ENCODE data around the gene GALNT17. TPM values are rescaled to one million over a fixed set of nuclear protein-coding genes. Genes with fewer than 3 reads are reported as not detected.

The GALNT17 gene
- total and polyA plus RNA-seq, 11 donors, result 16.9 to 116 (median 73.1) TPM

- Histone ChIP-seq H3K27ac (no peak overlapping the region), H3K4me1 (peaks cover 0 to 4% (median 0%) of the 10 kb centered on the region in 12 donors), H3K9me3 (no peaks in the 10 kb centered on the region), H3K4me3 (no peak overlapping the region), H3K36me3 (no peaks in the 10 kb centered on the region), H3K27me3 (no peaks in the 10 kb centered on the region)
- DNase-seq (no peak), ATAC-seq (no peak)
- no peak for TF ChIP-seq POLR2A (IDR thresholded peaks at IDR 0.05)
- TF ChIP-seq, protein P1, sequence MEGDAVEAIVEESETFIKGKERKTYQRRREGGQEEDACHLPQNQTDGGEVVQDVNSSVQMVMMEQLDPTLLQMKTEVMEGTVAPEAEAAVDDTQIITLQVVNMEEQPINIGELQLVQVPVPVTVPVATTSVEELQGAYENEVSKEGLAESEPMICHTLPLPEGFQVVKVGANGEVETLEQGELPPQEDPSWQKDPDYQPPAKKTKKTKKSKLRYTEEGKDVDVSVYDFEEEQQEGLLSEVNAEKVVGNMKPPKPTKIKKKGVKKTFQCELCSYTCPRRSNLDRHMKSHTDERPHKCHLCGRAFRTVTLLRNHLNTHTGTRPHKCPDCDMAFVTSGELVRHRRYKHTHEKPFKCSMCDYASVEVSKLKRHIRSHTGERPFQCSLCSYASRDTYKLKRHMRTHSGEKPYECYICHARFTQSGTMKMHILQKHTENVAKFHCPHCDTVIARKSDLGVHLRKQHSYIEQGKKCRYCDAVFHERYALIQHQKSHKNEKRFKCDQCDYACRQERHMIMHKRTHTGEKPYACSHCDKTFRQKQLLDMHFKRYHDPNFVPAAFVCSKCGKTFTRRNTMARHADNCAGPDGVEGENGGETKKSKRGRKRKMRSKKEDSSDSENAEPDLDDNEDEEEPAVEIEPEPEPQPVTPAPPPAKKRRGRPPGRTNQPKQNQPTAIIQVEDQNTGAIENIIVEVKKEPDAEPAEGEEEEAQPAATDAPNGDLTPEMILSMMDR (IDR thresholded peaks at IDR 0.05), result no peak
- intact Hi-C loops (cut with DNase I), result no loop called here
- WGBS, 4 donors, result 82 to 89% (median 85%) methylated on average over 5 of the region's 5 CpGs
These were observed 354.5 kb downstream of the GALNT17 start for GRCh38 chr7:71486414-71486813.

DNA sequence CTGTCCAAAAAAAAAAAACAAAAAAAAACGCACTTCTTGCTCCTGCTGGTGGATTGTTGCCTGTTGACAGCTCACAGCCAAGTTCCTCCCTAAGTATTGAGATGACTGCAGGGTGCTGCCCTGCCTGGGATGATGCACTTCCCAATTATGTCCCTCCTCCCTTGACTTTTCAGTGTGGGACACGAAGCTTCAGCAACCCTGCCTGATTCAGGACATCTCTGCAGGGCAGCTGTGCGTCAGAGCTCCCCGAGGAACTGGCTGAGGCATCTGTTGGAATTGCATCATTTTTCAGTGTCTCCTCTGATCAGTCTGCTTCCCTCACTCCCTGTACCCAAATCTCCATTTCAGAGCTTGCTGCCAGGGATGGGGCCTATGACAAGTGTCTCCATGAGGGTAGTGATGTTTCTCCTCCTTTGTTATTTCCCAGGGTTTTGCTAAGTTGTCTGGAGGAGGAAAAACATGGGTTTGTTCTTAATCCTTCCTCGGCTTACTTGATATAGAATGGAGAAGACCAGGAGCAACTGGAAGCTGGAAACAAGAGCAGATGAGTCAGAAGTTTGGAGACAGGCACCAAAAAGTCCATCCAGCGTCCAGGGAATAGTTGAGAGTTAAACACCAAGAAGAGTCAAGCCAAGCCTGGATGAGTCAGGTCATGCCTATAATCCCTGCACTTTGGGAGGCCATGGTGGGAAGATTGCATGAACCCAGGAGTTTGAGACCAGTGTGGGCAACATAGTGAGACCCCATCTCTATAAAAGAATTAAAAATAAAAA lies 355.1 kb downstream of the GALNT17 start:
- H3K27me3 ChIP-seq, result no peaks in the 10 kb centered on the region
- intact Hi-C loops (cut with DNase I), result no loop called here
- no peak for DNase-seq
- H3K4me3 ChIP-seq, result no peak overlapping the region
- no peaks in the 10 kb centered on the region for H3K36me3 ChIP-seq
- H3K27ac ChIP-seq, result no peak overlapping the region
- H3K4me1 ChIP-seq, result peaks cover 0 to 7% (median 0%) of the 10 kb centered on the region in 12 donors
- 63 to 76% (median 72%) methylated on average over 6 of the region's 6 CpGs for WGBS, 4 donors
- peak in 2 of 4 donors; percentile 20 to 54 for ATAC-seq
- H3K9me3 ChIP-seq, result no peaks in the 10 kb centered on the region
- TF ChIP-seq POLR2A (IDR thresholded peaks at IDR 0.05), result no peak
- TF ChIP-seq, protein P1 (IDR thresholded peaks at IDR 0.05), result no peak

DNA sequence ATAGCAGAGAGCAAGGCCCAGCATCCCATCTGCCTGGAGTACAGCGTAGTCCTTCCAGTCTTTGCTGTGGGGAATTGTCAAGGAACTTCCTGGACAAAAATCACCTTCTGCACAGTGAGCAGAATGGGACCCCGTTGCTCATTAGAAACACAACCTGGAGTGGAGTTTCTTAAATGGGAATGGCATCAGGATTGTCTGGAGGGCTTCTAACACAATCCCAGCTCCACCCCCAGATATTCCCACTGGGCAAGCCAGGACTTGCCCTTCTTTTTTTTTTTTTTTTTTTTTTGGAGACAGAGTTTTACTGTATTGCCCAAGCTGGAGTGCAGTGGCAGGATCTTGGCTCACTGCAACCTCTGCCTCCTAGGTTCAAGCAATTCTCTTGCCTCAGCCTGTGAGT lies 356.4 kb downstream of the GALNT17 start:
- no peak for TF ChIP-seq POLR2A (IDR thresholded peaks at IDR 0.05)
- TF ChIP-seq, protein P1 (IDR thresholded peaks at IDR 0.05), result no peak
- 59 to 71% (median 65%) methylated on average over 2 of the region's 2 CpGs for WGBS, 4 donors
- no peaks in the 10 kb centered on the region for H3K27me3 ChIP-seq
- no peak for DNase-seq
- H3K27ac ChIP-seq, result no peak overlapping the region
- intact Hi-C loops (cut with DNase I), result no loop called here
- H3K4me1 ChIP-seq, result peaks cover 0 to 7% (median 0%) of the 10 kb centered on the region in 12 donors
- no peak for ATAC-seq
- no peaks in the 10 kb centered on the region for H3K9me3 ChIP-seq
- H3K36me3 ChIP-seq, result no peaks in the 10 kb centered on the region
- H3K4me3 ChIP-seq, result no peak overlapping the region

- no peak for TF ChIP-seq POLR2A (IDR thresholded peaks at IDR 0.05)
- TF ChIP-seq, protein P1 (IDR thresholded peaks at IDR 0.05), result no peak
- 51 to 68% (median 58%) methylated on average over 6 of the region's 6 CpGs for WGBS, 4 donors
- no peak for DNase-seq
- ATAC-seq, result peak in 2 of 4 donors; percentile 26 to 44
- Histone ChIP-seq H3K4me3 (no peak overlapping the region), H3K9me3 (no peaks in the 10 kb centered on the region), H3K4me1 (peaks cover 0 to 15% (median 0%) of the 10 kb centered on the region in 12 donors), H3K36me3 (no peaks in the 10 kb centered on the region), H3K27me3 (no peaks in the 10 kb centered on the region), H3K27ac (no peak overlapping the region)
- intact Hi-C loops (cut with DNase I), result no loop called here
These were observed 359.4 kb downstream of the GALNT17 start for GRCh38 chr7:71491336-71491735.

Data from heart left ventricle (tissue), 16 donors.